ENCODE measurements around the gene SELP. TPM values are rescaled to one million over a fixed set of nuclear protein-coding genes. Genes with fewer than 3 reads are reported as not detected.

The SELP gene
- total RNA-seq, 1 donor from 2014 or later = 0.52 TPM

Other genes with a start within 250 kb of the SELP start
- 0.11 and 0.16 TPM in 2 replicates for gene CCDC181, start 202.7 kb downstream of the SELP start, total RNA-seq
- gene SLC19A2, start 144.2 kb downstream of the SELP start, total RNA-seq = 7.1 and 7.5 TPM in 2 replicates
- gene F5, start 43.6 kb downstream of the SELP start, total RNA-seq = 8.2 and 9.1 TPM in 2 replicates
- 517 and 529 TPM in 2 replicates for gene SELL, start 81.5 kb upstream of the SELP start, total RNA-seq
- gene SELE, start 104.0 kb upstream of the SELP start, total RNA-seq = not detected in 2 replicates
- 11.3 and 14.1 TPM in 2 replicates for gene METTL18, start 164.8 kb upstream of the SELP start, total RNA-seq

Data from T-helper 2 cell treated with Interferon-gamma antibody and Interleukin-4, amounts not matched to agents 100 ng/mL and 5 ng/mL, for 36 hours (primary cell).